GM12878 (cell line): ENCODE data around the gene SETD1A. TPM values are rescaled to one million over a fixed set of nuclear protein-coding genes. Genes with fewer than 3 reads are reported as not detected.
"Not testable (repeated sequence)": the region's sequence is repeated elsewhere in the genome, so short reads cannot be mapped to it uniquely, and the experiment has no call there.

Source experiments
- ATAC-seq: fragments of 200-7000 bp; cut with Tn5 transposase; 3 replicates; pipeline ENCODE4 v1.9.1; 2020; ENCODE audit warnings: mild to moderate bottlenecking, moderate library complexity
- BruUV-seq: library from RNA; stranded (reverse); fragments of 400-500 nt; replicated peaks from 2 replicates; lab custom pipeline; 2021; lab: Mats Ljungman, UMichigan
- CTCF ChIA-PET: fragments of 300-600 bp; sonication (Branson Sonifier 250); formaldehyde crosslinking; extraction: SDS; loops from one replicate; lab custom pipeline; 2021; ENCODE audit warnings: inconsistent platforms; lab: Yijun Ruan, JAX
- POLR2A ChIA-PET: fragments of 350-600 bp; formaldehyde crosslinking; extraction: SDS; loops from one replicate; lab custom pipeline; 2021; ENCODE audit warnings: inconsistent platforms; lab: Charles Lee
- RAD21 ChIA-PET: fragments of 300-600 bp; sonication (Branson Sonifier 250); formaldehyde crosslinking; loops from one replicate; lab custom pipeline; 2023; ENCODE audit warnings: antibody characterized with exemption; ENCODE audit not compliant: unreplicated experiment; lab: Charles Lee
- SMC1A ChIA-PET: fragments of 300-600 bp; sonication (Branson Sonifier 250); formaldehyde crosslinking; loops from one replicate; lab custom pipeline; 2023; ENCODE audit not compliant: unreplicated experiment, uncharacterized antibody; lab: Charles Lee
- DNase-seq: peaks from one replicate; pipeline ENCODE4 v3.0.0-alpha.2; 2011; ENCODE audit warnings: low read depth, low spot score
- FAIRE-seq: peaks from 3 replicates; lab custom pipeline; 2011; peaks lifted over from hg19 to GRCh38; lab: Jason Lieb, UNC
- H2AFZ ChIP-seq: 2 replicates; pipeline ENCODE4 v1.6.0; 2011; ENCODE audit warnings: low read depth, low read length, control low read depth; ENCODE audit not compliant: control insufficient read depth
- H3K27ac ChIP-seq: 2 replicates; pipeline ENCODE4 v1.5.1; 2011; ENCODE audit warnings: control low read depth; ENCODE audit not compliant: control insufficient read depth, insufficient read depth
- H3K27me3 ChIP-seq, 2 experiments: replicated peaks in 1 of 2; 2 replicates each; pipeline versions ENCODE4 v1.6.0 to v1.6.1; 2011; ENCODE audit warnings: low read length in 1 of 2; ENCODE audit not compliant: control insufficient read depth in 2 of 2, insufficient read depth in 2 of 2
- H3K36me3 ChIP-seq, 2 experiments: 2 replicates each; pipeline ENCODE4 v1.5.1; 2011; ENCODE audit warnings: low read length in 1 of 2; ENCODE audit not compliant: control insufficient read depth in 2 of 2, insufficient read depth in 2 of 2
- H3K4me1 ChIP-seq: 2 replicates; pipeline ENCODE4 v1.6.1; 2011; ENCODE audit warnings: mild to moderate bottlenecking, low read length, moderate library complexity, mixed read lengths; ENCODE audit not compliant: control insufficient read depth, insufficient read depth
- H3K4me2 ChIP-seq: 2 replicates; pipeline ENCODE4 v1.6.0; 2011; ENCODE audit warnings: control low read depth; ENCODE audit not compliant: control insufficient read depth, insufficient read depth
- H3K4me3 ChIP-seq: fragments of 200-600 bp; sonication (generic); 2 replicates; pipeline ENCODE4 v1.5.1; 2016
- H3K79me2 ChIP-seq: 2 replicates; pipeline ENCODE4 v1.6.0; 2011; ENCODE audit warnings: low read length; ENCODE audit not compliant: control insufficient read depth, insufficient read depth
- H3K9ac ChIP-seq: 2 replicates; pipeline ENCODE4 v1.8.0; 2011; ENCODE audit warnings: low read length, control low read depth, mixed read lengths; ENCODE audit not compliant: control insufficient read depth, insufficient read depth
- H3K9me3 ChIP-seq: replicated peaks from 3 replicates; pipeline ENCODE4 v1.5.1; 2011; ENCODE audit warnings: mild to moderate bottlenecking, low read length; ENCODE audit not compliant: control insufficient read depth, insufficient read depth
- H4K20me1 ChIP-seq: 2 replicates; pipeline ENCODE4 v1.6.0; 2011; ENCODE audit not compliant: control insufficient read depth, insufficient read depth
- ATF7 ChIP-seq: fragments of 450-650 bp; IDR thresholded peaks from 2 replicates; pipeline ENCODE4 v1.6.1; 2016; ENCODE audit warnings: low read depth, mild to moderate bottlenecking
- CEBPB ChIP-seq, 2 experiments: fragments of 150-350 bp in 1 of 2; IDR thresholded peaks; 2 replicates each; pipeline ENCODE4 v1.6.1; 2012 to 2014; ENCODE audit warnings: low read depth in 2 of 2, low read length in 2 of 2, borderline replicate concordance in 1 of 2, inconsistent platforms in 1 of 2
- REST ChIP-seq: IDR thresholded peaks from 2 replicates; pipeline ENCODE4 v1.6.1; 2012; ENCODE audit warnings: mild to moderate bottlenecking, low read depth, low read length
- SMARCA5 ChIP-seq: fragments of 450-650 bp; IDR thresholded peaks from 2 replicates; pipeline ENCODE4 v1.6.1; 2017; ENCODE audit warnings: mild to moderate bottlenecking
- SREBF1 ChIP-seq: IDR thresholded peaks from 2 replicates; pipeline ENCODE4 v1.6.1; 2012; ENCODE audit warnings: mild to moderate bottlenecking, low read length
- WGBS: methylation state at CpG from one replicate; pipeline ENCODE4 v1.1.6; 2016; ENCODE audit warnings: low lambda C conversion rate; ENCODE audit not compliant: insufficient replicate concordance, insufficient coverage; ENCODE audit errors: missing lambda C conversion rate; 5-methylcytosine and 5-hydroxymethylcytosine counted together
- in situ Hi-C: fragments of 300-500 bp; cut with MboI; formaldehyde crosslinking; loops from 9 replicates; pipeline ENCODE4 v1.14.3; 2018; ENCODE audit warnings: mixed read lengths
- intact Hi-C: fragments of 100-400 bp; cut with micrococcal nuclease; formaldehyde crosslinking; loops from one replicate; pipeline ENCODE4 v1.14.2; 2022; ENCODE audit not compliant: unreplicated experiment
- polyA plus RNA-seq, 11 experiments: library from polyadenylated mRNA; depleted of rRNA in 4 of 11; unstranded in 6 of 11; stranded (reverse) in 5 of 11; fragments of >200 nt; fragmentation: Nextera tagmentation in 4 of 11; fragmentation: Illumina TruSeq in 1 of 11; extraction: Ambion mirVana in 4 of 11; extraction: Trizol in 1 of 11; gene quantifications; 1 replicate in 1 of 11; 2 replicates in 10 of 11; pipeline versions ENCODE4 v1.2.1 to v1.2.3, GENCODE V29; 2011 to 2016; ENCODE audit warnings: inconsistent platforms in 2 of 11, missing spikeins in 2 of 11, low read depth in 1 of 11
- total RNA-seq, 4 experiments: library from RNA; depleted of rRNA in 3 of 4; stranded (reverse); fragments of >200 nt in 3 of 4; fragmentation: Illumina TruSeq in 1 of 4; extraction: Trizol in 1 of 4; gene quantifications; 2 replicates each; pipeline versions ENCODE4 v1.2.1 to v1.2.3, GENCODE V29; 2013 to 2021

SETD1A gene
- total and polyA plus RNA-seq, 10 of the 15 experiments (the other 5 are each of a cell fraction or from before 2014, with no cell fraction given): 0.02 to 25.9 (median 4.9) TPM

DNA sequence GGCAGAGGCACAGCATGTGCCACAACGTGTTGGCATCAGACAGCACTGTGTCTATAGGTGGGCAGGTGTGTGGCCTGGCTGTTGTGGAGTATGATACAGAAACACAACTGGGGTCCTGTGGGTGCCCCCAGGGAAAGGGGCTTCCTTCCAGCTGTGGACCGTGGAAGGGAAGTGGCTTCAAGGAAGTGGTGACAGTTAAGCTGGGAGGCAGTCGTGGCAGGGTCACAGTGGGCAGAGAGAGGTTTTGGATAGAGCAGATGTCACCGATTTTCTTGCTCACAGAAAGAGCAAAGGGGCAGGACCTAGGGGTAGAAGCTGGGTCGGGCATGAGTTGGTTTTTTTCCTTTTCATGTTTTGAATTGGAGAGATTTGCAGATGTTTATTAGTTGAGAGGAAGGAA, 19.9 kb upstream of the SETD1A start (continued):
- TF ChIP-seq REST (no peak), SREBF1 (no peak), CEBPB (IDR thresholded peaks at IDR 0.05; ENCODE audit: borderline replicate concordance in 1 of 2, low read depth in 2 of 2, low read length in 2 of 2) (no peak), ATF7 (no peak), SMARCA5 (no peak)

- ChIA-PET POLR2A (interaction anchor here (0.6 to 3.2 kb wide), 2 partner anchors 16 to 218 kb away, joined by 3 to 8 read pairs; partner anchors contain the start of gene FBXL19), CTCF (interaction anchor here (1.5 to 5.0 kb wide), 5 partner anchors 11 to 124 kb away, joined by 3 to 60 read pairs (median 14); no protein-coding TSS in a partner anchor), SMC1A (interaction anchor here (1.4 to 4.0 kb wide), 3 partner anchors 16 to 324 kb away, joined by 3 to 39 read pairs (median 3); no protein-coding TSS in a partner anchor), RAD21 (interaction anchor here (0.6 to 4.2 kb wide), 3 partner anchors 53 to 246 kb away, joined by 3 to 34 read pairs (median 3); no protein-coding TSS in a partner anchor)
- H3K4me3 ChIP-seq, in situ Hi-C loops, H3K27me3 ChIP-seq, H3K79me2 ChIP-seq, H3K36me3 ChIP-seq, H2AFZ ChIP-seq, H3K4me1 ChIP-seq, DNase-seq, H4K20me1 ChIP-seq, BruUV-seq, FAIRE-seq, H3K9me3 ChIP-seq, intact Hi-C loops, H3K27ac ChIP-seq, ATAC-seq, H3K4me2 ChIP-seq, H3K9ac ChIP-seq: not testable (repeated sequence)
- WGBS: 90% methylated on average over 8 of the region's 8 CpGs
Observed at GRCh38 chr16:30939571-30939970, 18.0 kb upstream of the SETD1A start.
